HG03571 (cell line): ENCODE data around the gene CFC1B.
"Not testable (repeated sequence)": the region's sequence is repeated elsewhere in the genome, so short reads cannot be mapped to it uniquely, and the experiment has no call there.

Experiments used
- ATAC-seq: cut with Tn5 transposase; IDR thresholded peaks from one replicate; pipeline ENCODE4 v1.9.1; 2021; ENCODE audit not compliant: unreplicated experiment

The CFC1B gene

DNA sequence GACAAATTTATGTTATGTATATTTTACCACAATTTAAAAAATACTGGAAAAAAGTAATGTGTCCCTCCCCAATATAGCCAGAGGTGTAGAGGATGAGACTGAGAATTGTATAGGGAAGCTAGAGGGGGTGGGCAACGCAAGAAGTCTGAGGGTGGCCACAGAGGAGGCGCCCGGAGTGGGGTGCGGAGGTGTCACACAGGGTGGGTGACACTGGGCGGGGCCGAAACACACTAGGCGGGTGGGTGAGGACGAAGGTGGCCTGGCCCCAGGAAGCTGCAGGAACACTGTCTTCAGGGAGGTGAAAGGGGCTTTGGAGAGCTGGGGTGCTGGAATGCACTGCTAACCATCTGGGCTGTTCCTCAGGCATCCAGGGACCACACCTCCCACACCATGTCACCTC is 35.4 kb downstream of the CFC1B start:
- ATAC-seq = not testable (repeated sequence)

- not testable (repeated sequence) for ATAC-seq
Measured at GRCh38 chr2:130566165-130566564, 45.1 kb downstream of the CFC1B start.

- ATAC-seq = not testable (repeated sequence)
Measured at GRCh38 chr2:130571929-130572328, 50.9 kb downstream of the CFC1B start.

- ATAC-seq = not testable (repeated sequence)
Measured at GRCh38 chr2:130574230-130574629, 53.2 kb downstream of the CFC1B start.

- not testable (repeated sequence) for ATAC-seq
Measured at GRCh38 chr2:130576209-130576784, 55.3 kb downstream of the CFC1B start.

- not testable (repeated sequence) for ATAC-seq
Measured at GRCh38 chr2:130577559-130577958, 56.5 kb downstream of the CFC1B start.
